ENCODE measurements around the gene APC2.
"Not testable (repeated sequence)": the region's sequence is repeated elsewhere in the genome, so short reads cannot be mapped to it uniquely, and the experiment has no call there.

The APC2 gene

DNA sequence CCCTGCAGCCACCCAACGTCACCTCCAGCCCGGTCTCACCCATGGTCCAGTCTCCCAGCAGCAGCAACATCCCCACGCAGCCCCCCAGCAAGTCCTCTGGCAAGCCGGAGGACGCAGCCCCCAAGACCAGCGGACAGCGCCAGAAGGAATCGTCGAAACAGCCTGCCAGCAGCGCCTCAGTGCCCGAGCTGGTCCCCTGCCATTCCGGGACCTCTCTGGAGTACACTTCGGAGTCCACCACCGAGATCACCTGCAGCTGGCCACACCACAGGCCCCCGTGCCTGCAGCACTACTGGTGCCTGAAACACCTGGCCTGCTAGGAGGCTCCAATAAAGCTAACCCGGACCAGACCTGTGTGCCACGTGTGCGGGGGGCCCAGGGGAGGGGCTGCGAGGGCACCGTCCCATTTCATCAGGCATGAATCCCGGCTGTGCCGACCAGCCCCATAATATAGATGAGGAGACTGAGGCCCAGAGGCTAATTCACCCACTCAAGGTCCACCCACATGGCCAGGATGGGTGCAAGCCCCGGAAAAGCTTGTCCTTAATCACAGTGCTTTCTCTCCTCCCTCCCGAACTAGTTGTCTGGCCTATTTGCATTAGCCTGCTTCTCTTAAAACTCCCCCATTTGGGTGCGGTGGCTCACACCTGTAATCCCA is 47.8 kb downstream of the APC2 start:
- H3K4me3 ChIP-seq (ENCODE audit: low read length) = no peak overlapping the region
- no peak overlapping the region for H3K27ac ChIP-seq (ENCODE audit: low read length)
- H3K27me3 ChIP-seq (ENCODE audit: low read depth, low read length) = no peaks in the 10 kb centered on the region

DNA sequence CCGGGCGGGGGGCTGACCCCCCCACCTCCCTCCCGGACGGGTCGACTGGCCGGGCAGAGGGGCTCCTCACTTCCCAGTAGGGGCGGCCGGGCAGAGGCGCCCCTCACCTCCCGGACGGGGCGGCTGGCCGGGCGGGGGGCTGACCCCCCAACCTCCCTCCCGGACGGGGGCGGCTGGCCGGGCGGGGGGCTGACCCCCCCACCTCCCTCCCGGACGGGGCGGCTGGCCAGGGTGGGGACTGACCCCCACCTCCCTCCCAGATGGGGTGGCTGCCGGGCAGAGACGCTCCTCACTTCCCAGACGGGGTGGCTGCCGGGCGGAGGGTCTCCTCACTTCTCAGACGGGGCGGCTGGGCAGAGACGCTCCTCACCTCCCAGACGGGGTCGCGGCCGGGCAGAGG is 49.3 kb downstream of the APC2 start:
- H3K79me2 ChIP-seq (ENCODE audit: low read length); H3K27me3 ChIP-seq (ENCODE audit: low read depth, low read length); H3K4me3 ChIP-seq (ENCODE audit: low read length); H3K4me1 ChIP-seq (ENCODE audit: low read length); H3K9ac ChIP-seq (ENCODE audit: low read length); H3K4me2 ChIP-seq (ENCODE audit: low read length); H3K27ac ChIP-seq (ENCODE audit: low read length); H2AFZ ChIP-seq (ENCODE audit: low read depth, low read length); H4K20me1 ChIP-seq (ENCODE audit: insufficient read depth, low read length); H3K9me3 ChIP-seq (ENCODE audit: insufficient read depth, low read length); H3K36me3 ChIP-seq (replicated peaks; ENCODE audit: low read depth, low read length): not testable (repeated sequence)

More for the DNA sequence above, 47.8 kb downstream of the APC2 start:
- Histone ChIP-seq H3K36me3 (replicated peaks; ENCODE audit: low read depth, low read length) (no peaks in the 10 kb centered on the region), H3K9ac (ENCODE audit: low read length) (no peak overlapping the region), H3K9me3 (ENCODE audit: insufficient read depth, low read length) (no peaks in the 10 kb centered on the region), H2AFZ (ENCODE audit: low read depth, low read length) (no peak overlapping the region), H3K4me1 (ENCODE audit: low read length) (no peaks in the 10 kb centered on the region), H3K4me2 (ENCODE audit: low read length) (no peak overlapping the region), H4K20me1 (ENCODE audit: insufficient read depth, low read length) (no peaks in the 10 kb centered on the region), H3K79me2 (ENCODE audit: low read length) (no peaks in the 10 kb centered on the region)
- no peak for TF ChIP-seq EZH2phosphoT487 (IDR thresholded peaks at IDR 0.05; ENCODE audit: low read depth)
- TF ChIP-seq, protein P1, sequence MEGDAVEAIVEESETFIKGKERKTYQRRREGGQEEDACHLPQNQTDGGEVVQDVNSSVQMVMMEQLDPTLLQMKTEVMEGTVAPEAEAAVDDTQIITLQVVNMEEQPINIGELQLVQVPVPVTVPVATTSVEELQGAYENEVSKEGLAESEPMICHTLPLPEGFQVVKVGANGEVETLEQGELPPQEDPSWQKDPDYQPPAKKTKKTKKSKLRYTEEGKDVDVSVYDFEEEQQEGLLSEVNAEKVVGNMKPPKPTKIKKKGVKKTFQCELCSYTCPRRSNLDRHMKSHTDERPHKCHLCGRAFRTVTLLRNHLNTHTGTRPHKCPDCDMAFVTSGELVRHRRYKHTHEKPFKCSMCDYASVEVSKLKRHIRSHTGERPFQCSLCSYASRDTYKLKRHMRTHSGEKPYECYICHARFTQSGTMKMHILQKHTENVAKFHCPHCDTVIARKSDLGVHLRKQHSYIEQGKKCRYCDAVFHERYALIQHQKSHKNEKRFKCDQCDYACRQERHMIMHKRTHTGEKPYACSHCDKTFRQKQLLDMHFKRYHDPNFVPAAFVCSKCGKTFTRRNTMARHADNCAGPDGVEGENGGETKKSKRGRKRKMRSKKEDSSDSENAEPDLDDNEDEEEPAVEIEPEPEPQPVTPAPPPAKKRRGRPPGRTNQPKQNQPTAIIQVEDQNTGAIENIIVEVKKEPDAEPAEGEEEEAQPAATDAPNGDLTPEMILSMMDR (IDR thresholded peaks at IDR 0.05; ENCODE audit: low read depth, low read length) = no peak

DNA sequence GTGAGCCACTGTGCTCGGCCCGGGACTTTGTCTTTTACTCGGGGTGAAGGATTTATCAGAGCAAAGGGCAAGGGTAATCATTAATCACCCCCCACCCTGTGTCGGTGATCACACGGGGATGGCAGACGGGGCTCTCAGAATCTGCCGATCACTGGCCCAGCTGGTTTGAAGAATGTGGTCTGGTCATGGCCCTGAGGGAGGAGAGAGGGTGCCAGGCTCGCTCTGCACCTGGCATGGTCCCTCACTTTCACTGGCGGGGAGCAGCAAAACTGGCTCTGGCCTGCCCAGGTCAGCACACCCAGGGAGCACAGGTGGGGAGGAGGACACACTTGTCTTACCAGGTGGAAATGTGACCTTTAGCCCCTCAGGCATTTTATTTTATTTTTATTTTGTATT is 51.3 kb downstream of the APC2 start:
- H2AFZ ChIP-seq (ENCODE audit: low read depth, low read length) = no peak overlapping the region
- no peaks in the 10 kb centered on the region for H4K20me1 ChIP-seq (ENCODE audit: insufficient read depth, low read length)
- no peak overlapping the region for H3K4me2 ChIP-seq (ENCODE audit: low read length)
- H3K27ac ChIP-seq (ENCODE audit: low read length) = no peak overlapping the region
- no peak overlapping the region for H3K9ac ChIP-seq (ENCODE audit: low read length)
- H3K79me2 ChIP-seq (ENCODE audit: low read length) = no peaks in the 10 kb centered on the region
- H3K9me3 ChIP-seq (ENCODE audit: insufficient read depth, low read length) = no peaks in the 10 kb centered on the region
- H3K4me1 ChIP-seq (ENCODE audit: low read length) = no peaks in the 10 kb centered on the region
- no peak for TF ChIP-seq EZH2phosphoT487 (IDR thresholded peaks at IDR 0.05; ENCODE audit: low read depth)
- TF ChIP-seq, protein P1 (IDR thresholded peaks at IDR 0.05; ENCODE audit: low read depth, low read length) = no peak
- H3K4me3 ChIP-seq (ENCODE audit: low read length) = no peak overlapping the region
- no peaks in the 10 kb centered on the region for H3K36me3 ChIP-seq (replicated peaks; ENCODE audit: low read depth, low read length)
- H3K27me3 ChIP-seq (ENCODE audit: low read depth, low read length) = peaks cover 4% of the 10 kb centered on the region; the same call in 1 of the 2 replicates

DNA sequence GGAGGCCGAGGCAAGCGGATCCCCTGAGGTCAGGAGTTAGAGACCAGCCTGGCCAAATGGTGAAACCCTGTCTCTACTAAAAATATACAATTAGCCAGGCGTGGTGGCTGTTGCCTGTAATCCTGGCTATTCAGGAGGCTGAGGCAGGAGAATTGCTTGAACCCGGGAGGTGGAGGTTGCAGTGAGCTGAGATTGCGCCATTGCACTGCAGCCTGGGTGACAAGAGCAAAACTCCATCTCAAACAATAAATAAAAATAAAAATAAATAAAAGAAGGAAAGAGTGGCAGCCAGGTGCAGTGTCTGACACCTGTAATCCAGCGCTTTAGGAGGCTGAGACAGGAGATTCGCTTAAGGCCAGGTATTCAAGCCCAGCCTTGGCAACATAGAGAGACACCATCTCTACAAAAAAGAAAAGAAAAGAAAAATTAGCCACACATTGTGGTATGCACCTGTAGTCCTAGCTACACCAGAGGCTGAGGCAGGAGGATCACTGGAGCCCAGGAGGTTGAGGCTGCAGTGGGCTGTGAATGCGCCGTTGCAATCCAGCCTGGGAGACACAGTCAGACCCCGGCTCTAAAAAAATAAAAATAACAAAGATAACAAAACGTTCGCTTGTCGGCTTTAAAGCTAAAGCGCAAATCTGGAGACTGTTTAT is 52.6 kb downstream of the APC2 start:
- H3K9ac ChIP-seq (ENCODE audit: low read length) = no peak overlapping the region
- TF ChIP-seq EZH2phosphoT487 (IDR thresholded peaks at IDR 0.05; ENCODE audit: low read depth) = no peak
- TF ChIP-seq, protein P1 (IDR thresholded peaks at IDR 0.05; ENCODE audit: low read depth, low read length) = no peak
- H2AFZ ChIP-seq (ENCODE audit: low read depth, low read length) = no peak overlapping the region
- H3K36me3 ChIP-seq (replicated peaks; ENCODE audit: low read depth, low read length) = no peaks in the 10 kb centered on the region
- peaks cover 4% of the 10 kb centered on the region; the same call in 1 of the 2 replicates for H3K27me3 ChIP-seq (ENCODE audit: low read depth, low read length)
- H3K9me3 ChIP-seq (ENCODE audit: insufficient read depth, low read length) = no peaks in the 10 kb centered on the region
- no peak overlapping the region for H3K27ac ChIP-seq (ENCODE audit: low read length)
- H3K4me2 ChIP-seq (ENCODE audit: low read length) = no peak overlapping the region
- H3K4me1 ChIP-seq (ENCODE audit: low read length) = no peaks in the 10 kb centered on the region
- no peaks in the 10 kb centered on the region for H3K79me2 ChIP-seq (ENCODE audit: low read length)
- no peaks in the 10 kb centered on the region for H4K20me1 ChIP-seq (ENCODE audit: insufficient read depth, low read length)
- H3K4me3 ChIP-seq (ENCODE audit: low read length) = no peak overlapping the region
